ENCODE results near the gene NKAIN2. TPM values are rescaled to one million over a fixed set of nuclear protein-coding genes. Genes with fewer than 3 reads are reported as not detected.

NKAIN2 gene
- polyA plus RNA-seq, 1 of the 3 experiments (the other 2 are of a cell fraction), result not detected

DNA sequence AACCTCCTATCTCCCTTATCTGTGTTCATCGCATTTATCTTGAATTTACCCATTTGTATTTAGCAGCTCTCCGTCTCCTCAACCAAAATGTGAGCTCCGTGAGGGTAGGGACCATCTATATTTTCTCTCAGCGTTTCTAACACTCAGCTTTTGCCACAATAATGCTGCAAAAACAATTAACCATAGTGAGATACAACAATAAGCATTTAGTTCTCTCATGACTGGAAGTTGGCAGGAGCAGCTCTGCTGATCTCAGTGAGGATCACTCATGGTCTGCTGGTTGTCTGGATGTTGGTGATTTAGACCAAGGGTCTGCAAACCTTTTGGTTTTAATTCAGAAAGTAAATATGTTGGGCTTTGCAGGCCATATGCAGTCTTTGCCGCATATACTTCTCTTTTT, 763.7 kb downstream of the NKAIN2 start:
- TF ChIP-seq, protein P1, sequence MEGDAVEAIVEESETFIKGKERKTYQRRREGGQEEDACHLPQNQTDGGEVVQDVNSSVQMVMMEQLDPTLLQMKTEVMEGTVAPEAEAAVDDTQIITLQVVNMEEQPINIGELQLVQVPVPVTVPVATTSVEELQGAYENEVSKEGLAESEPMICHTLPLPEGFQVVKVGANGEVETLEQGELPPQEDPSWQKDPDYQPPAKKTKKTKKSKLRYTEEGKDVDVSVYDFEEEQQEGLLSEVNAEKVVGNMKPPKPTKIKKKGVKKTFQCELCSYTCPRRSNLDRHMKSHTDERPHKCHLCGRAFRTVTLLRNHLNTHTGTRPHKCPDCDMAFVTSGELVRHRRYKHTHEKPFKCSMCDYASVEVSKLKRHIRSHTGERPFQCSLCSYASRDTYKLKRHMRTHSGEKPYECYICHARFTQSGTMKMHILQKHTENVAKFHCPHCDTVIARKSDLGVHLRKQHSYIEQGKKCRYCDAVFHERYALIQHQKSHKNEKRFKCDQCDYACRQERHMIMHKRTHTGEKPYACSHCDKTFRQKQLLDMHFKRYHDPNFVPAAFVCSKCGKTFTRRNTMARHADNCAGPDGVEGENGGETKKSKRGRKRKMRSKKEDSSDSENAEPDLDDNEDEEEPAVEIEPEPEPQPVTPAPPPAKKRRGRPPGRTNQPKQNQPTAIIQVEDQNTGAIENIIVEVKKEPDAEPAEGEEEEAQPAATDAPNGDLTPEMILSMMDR (IDR thresholded peaks at IDR 0.05), result no peak
- TF ChIP-seq SIN3A (IDR thresholded peaks at IDR 0.05; ENCODE audit: borderline replicate concordance, low read depth, low read length) (no peak), NRF1 (IDR thresholded peaks at IDR 0.05; ENCODE audit: low read depth, low read length) (no peak), FOXJ3 (CRISPR knock-in tag; IDR thresholded peaks at IDR 0.05) (no peak), NFIC (IDR thresholded peaks at IDR 0.05; ENCODE audit: borderline replicate concordance) (no peak), JUND (IDR thresholded peaks at IDR 0.05) (no peak), GABPA (IDR thresholded peaks at IDR 0.05; ENCODE audit: low read depth) (no peak)
- TF ChIP-seq, protein P2, sequence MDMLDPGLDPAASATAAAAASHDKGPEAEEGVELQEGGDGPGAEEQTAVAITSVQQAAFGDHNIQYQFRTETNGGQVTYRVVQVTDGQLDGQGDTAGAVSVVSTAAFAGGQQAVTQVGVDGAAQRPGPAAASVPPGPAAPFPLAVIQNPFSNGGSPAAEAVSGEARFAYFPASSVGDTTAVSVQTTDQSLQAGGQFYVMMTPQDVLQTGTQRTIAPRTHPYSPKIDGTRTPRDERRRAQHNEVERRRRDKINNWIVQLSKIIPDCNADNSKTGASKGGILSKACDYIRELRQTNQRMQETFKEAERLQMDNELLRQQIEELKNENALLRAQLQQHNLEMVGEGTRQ (IDR thresholded peaks at IDR 0.05; ENCODE audit: borderline replicate concordance, low read depth, low read length), result no peak
- TF ChIP-seq, protein P3, sequence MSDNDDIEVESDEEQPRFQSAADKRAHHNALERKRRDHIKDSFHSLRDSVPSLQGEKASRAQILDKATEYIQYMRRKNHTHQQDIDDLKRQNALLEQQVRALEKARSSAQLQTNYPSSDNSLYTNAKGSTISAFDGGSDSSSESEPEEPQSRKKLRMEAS (IDR thresholded peaks at IDR 0.05; ENCODE audit: low read depth), result no peak
- no peaks in the 10 kb centered on the region for H3K27me3 ChIP-seq (ENCODE audit: insufficient read depth)
- no peaks in the 10 kb centered on the region for H3F3A ChIP-seq (replicated peaks; ENCODE audit: insufficient read depth)
- no peaks in the 10 kb centered on the region for H3K36me3 ChIP-seq (replicated peaks in 1 of 2; ENCODE audit: control insufficient read depth in 1 of 2, insufficient read depth in 2 of 2, low read length in 1 of 2)
- H3K27ac ChIP-seq (ENCODE audit: low read depth in 2 of 2, low read length in 1 of 2), result no peak overlapping the region
- no peaks in the 10 kb centered on the region for H3K9me2 ChIP-seq
- H3K9me3 ChIP-seq, result no peaks in the 10 kb centered on the region
- H3K4me3 ChIP-seq (ENCODE audit: low read depth in 2 of 2, low read length in 1 of 2), result no peak overlapping the region
- H2AFZ ChIP-seq (ENCODE audit: low read depth), result no peak overlapping the region
- DNase-seq, result no peak
- H3K79me2 ChIP-seq (ENCODE audit: insufficient read depth), result no peaks in the 10 kb centered on the region
- CTCF ChIA-PET, result no interaction called here
- no peaks in the 10 kb centered on the region for H3K4me1 ChIP-seq (ENCODE audit: control insufficient read depth in 1 of 2, insufficient read depth in 2 of 2, low read depth in 1 of 2, low read length in 1 of 2)
- H4K20me1 ChIP-seq (ENCODE audit: insufficient read depth), result no peaks in the 10 kb centered on the region
- POLR2A ChIA-PET, result no interaction called here
- no peak overlapping the region for H3K9ac ChIP-seq
- H3K4me2 ChIP-seq, result no peak overlapping the region
- 1% methylated on average over 5 of the region's 5 CpGs for WGBS (ENCODE audit: low lambda C conversion rate)

DNA sequence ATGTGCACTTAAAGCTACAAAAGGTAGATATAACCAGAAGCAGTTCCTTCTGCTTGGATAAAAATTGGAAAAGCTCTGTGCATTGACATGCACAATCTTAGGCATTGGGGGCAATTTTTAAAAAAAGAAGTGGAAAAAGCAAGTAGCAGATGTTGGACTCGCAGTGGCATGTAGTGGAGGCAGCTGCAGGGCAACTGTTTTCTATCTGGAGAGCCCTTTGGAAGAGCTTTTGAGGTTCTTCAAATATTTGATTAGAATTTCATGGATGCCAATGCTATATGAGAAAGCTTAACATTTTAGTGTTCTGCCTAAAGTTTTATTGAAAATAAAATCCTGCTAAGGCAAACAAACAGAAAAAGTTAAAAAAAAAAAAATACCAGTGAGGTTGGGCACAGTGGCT, 770.3 kb downstream of the NKAIN2 start:
- no peaks in the 10 kb centered on the region for H3K79me2 ChIP-seq (ENCODE audit: insufficient read depth)
- H3K9ac ChIP-seq, result no peak overlapping the region
- POLR2A ChIA-PET, result no interaction called here

More for the DNA sequence above, 770.3 kb downstream of the NKAIN2 start:
- no peaks in the 10 kb centered on the region for H3F3A ChIP-seq (replicated peaks; ENCODE audit: insufficient read depth)
- no peak overlapping the region for H2AFZ ChIP-seq (ENCODE audit: low read depth)
- DNase-seq, result no peak
- 0% methylated on average over 1 of the region's 1 CpG for WGBS (ENCODE audit: low lambda C conversion rate)
- no peaks in the 10 kb centered on the region for H4K20me1 ChIP-seq (ENCODE audit: insufficient read depth)
- H3K9me3 ChIP-seq, result no peaks in the 10 kb centered on the region
- no peak overlapping the region for H3K4me2 ChIP-seq
- TF ChIP-seq FOSL2 (IDR thresholded peaks at IDR 0.05; ENCODE audit: borderline replicate concordance, low read depth) (no peak), NFIC (IDR thresholded peaks at IDR 0.05; ENCODE audit: borderline replicate concordance) (no peak), POLR2AphosphoS5 (IDR thresholded peaks at IDR 0.05; ENCODE audit: low read depth, low read length) (no peak), NRF1 (IDR thresholded peaks at IDR 0.05; ENCODE audit: low read depth, low read length) (no peak)
- TF ChIP-seq, protein P4, sequence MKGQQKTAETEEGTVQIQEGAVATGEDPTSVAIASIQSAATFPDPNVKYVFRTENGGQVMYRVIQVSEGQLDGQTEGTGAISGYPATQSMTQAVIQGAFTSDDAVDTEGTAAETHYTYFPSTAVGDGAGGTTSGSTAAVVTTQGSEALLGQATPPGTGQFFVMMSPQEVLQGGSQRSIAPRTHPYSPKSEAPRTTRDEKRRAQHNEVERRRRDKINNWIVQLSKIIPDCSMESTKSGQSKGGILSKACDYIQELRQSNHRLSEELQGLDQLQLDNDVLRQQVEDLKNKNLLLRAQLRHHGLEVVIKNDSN (IDR thresholded peaks at IDR 0.05; ENCODE audit: borderline replicate concordance, low read depth), result no peak
- no peaks in the 10 kb centered on the region for H3K9me2 ChIP-seq
- H3K36me3 ChIP-seq (replicated peaks in 1 of 2; ENCODE audit: control insufficient read depth in 1 of 2, insufficient read depth in 2 of 2, low read length in 1 of 2), result no peaks in the 10 kb centered on the region
- H3K27me3 ChIP-seq (ENCODE audit: insufficient read depth), result no peaks in the 10 kb centered on the region
- H3K4me3 ChIP-seq (ENCODE audit: low read depth in 2 of 2, low read length in 1 of 2), result no peak overlapping the region
- CTCF ChIA-PET, result no interaction called here
- no peaks in the 10 kb centered on the region for H3K4me1 ChIP-seq (ENCODE audit: control insufficient read depth in 1 of 2, insufficient read depth in 2 of 2, low read depth in 1 of 2, low read length in 1 of 2)
- H3K27ac ChIP-seq (ENCODE audit: low read depth in 2 of 2, low read length in 1 of 2), result no peak overlapping the region

Data from SK-N-SH (cell line).